GM12892 (cell line): ENCODE results near the gene MRPL58.

Experiments
- POLR2A ChIP-seq: IDR thresholded peaks from 2 replicates; pipeline ENCODE4 v1.6.1; 2011; ENCODE audit warnings: low read depth, low read length, control low read depth
- POLR2AphosphoS5 ChIP-seq: IDR thresholded peaks from 2 replicates; pipeline ENCODE4 v1.6.1; 2011; ENCODE audit warnings: low read depth, low read length, control low read depth
- TAF1 ChIP-seq: IDR thresholded peaks from 2 replicates; pipeline ENCODE4 v1.6.1; 2011; ENCODE audit warnings: low read depth, mild to moderate bottlenecking, control low read depth, low read length, borderline replicate concordance

DNA sequence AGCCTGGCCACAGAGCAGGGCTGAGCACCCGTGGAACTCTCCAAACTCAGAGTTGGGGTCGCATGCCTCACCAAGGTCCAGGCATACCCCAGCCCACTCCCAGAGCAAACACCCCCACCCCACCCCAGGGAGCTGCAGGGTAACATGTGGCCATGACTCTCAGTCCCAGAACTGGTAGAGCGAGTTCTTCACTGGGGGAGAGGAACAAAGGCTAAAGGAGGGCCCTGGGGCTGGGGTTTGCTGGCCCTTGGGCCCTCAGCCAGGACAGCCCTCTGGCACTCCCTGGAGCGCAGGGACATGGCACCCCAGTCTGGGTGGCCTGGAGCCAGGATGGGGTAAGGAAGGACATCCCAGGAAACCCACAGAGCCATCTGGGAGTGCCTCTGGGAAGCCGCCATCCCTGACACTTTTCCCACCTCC, 44.1 kb upstream of the MRPL58 start:
- no peak for TF ChIP-seq POLR2AphosphoS5
- no peak for TF ChIP-seq TAF1
- no peak for TF ChIP-seq POLR2A
